PC-3 (cell line): ENCODE results near the gene CFAP99. TPM values are rescaled to one million over a fixed set of nuclear protein-coding genes. Genes with fewer than 3 reads are reported as not detected.

Source experiments
- ATAC-seq: fragments of 200-7000 bp; cut with Tn5 transposase; 2 replicates; pipeline ENCODE4 v1.9.1; 2020; ENCODE audit warnings: mild to moderate bottlenecking, moderate library complexity
- BruUV-seq: library from RNA; stranded (reverse); fragments of 400-500 nt; replicated peaks from 2 replicates; lab custom pipeline; 2021; lab: Mats Ljungman, UMichigan
- CTCF ChIA-PET: fragments of 300-600 bp; sonication (Branson Sonifier 250); formaldehyde crosslinking; loops from one replicate; lab custom pipeline; 2022; ENCODE audit warnings: antibody characterized with exemption; lab: Charles Lee
- POLR2A ChIA-PET: fragments of 300-600 bp; sonication (Branson Sonifier 250); formaldehyde crosslinking; loops from one replicate; lab custom pipeline; 2022; ENCODE audit warnings: antibody characterized with exemption; ENCODE audit not compliant: unreplicated experiment; lab: Charles Lee
- DNase-seq: peaks from one replicate; pipeline ENCODE4 v3.0.0-alpha.2; 2015
- H2AFZ ChIP-seq: fragments of 300-600 bp; sonication (generic); 2 replicates; pipeline ENCODE4 v1.6.0; 2016; ENCODE audit warnings: antibody characterized with exemption, low read length
- H3F3A ChIP-seq: fragments of 300-600 bp; sonication (generic); one replicate; pipeline ENCODE4 v1.6.0; 2017; ENCODE audit warnings: antibody characterized with exemption, low read length, control low read depth, mild to moderate bottlenecking; ENCODE audit not compliant: unreplicated experiment
- H3K27ac ChIP-seq: fragments of 300-600 bp; sonication (generic); 2 replicates; pipeline ENCODE4 v1.5.1; 2016; ENCODE audit warnings: mild to moderate bottlenecking, low read length
- H3K27me3 ChIP-seq: fragments of 300-600 bp; sonication (generic); 2 replicates; pipeline ENCODE4 v1.6.1; 2016; ENCODE audit warnings: low read length, mixed read lengths
- H3K36me3 ChIP-seq: fragments of 300-600 bp; sonication (generic); 2 replicates; pipeline ENCODE4 v1.6.1; 2016; ENCODE audit warnings: low read depth, mixed run types, low read length, mixed read lengths
- H3K4me1 ChIP-seq: fragments of 300-600 bp; sonication (generic); 2 replicates; pipeline ENCODE4 v1.5.1; 2016; ENCODE audit warnings: low read length; ENCODE audit not compliant: insufficient read depth
- H3K4me2 ChIP-seq: fragments of 300-600 bp; sonication (generic); 2 replicates; pipeline ENCODE4 v1.6.0; 2016; ENCODE audit warnings: low read length
- H3K4me3 ChIP-seq: fragments of 300-600 bp; sonication (generic); 2 replicates; pipeline ENCODE4 v1.5.1; 2016; ENCODE audit warnings: mild to moderate bottlenecking, low read length, mixed read lengths
- H3K79me2 ChIP-seq: fragments of 300-600 bp; sonication (generic); 2 replicates; pipeline ENCODE4 v1.6.1; 2017; ENCODE audit warnings: low read length, mixed read lengths
- H3K9ac ChIP-seq: fragments of 300-600 bp; sonication (generic); 2 replicates; pipeline ENCODE4 v1.6.0; 2016; ENCODE audit warnings: mild to moderate bottlenecking, low read length
- H3K9me2 ChIP-seq: fragments of 300-600 bp; sonication (generic); replicated peaks from 2 replicates; pipeline ENCODE4 v1.6.1; 2016; ENCODE audit warnings: mixed run types, low read length, mixed read lengths
- H3K9me3 ChIP-seq: fragments of 300-600 bp; sonication (generic); 2 replicates; pipeline ENCODE4 v1.6.1; 2016; ENCODE audit warnings: low read length, mixed read lengths
- H4K20me1 ChIP-seq: fragments of 300-600 bp; sonication (generic); 2 replicates; pipeline ENCODE4 v1.6.1; 2016; ENCODE audit warnings: low read length, mixed read lengths
- CTCF ChIP-seq: fragments of 300-600 bp; sonication (generic); conservative IDR thresholded peaks from 2 replicates; pipeline ENCODE4 v1.5.1; 2017; ENCODE audit warnings: antibody characterized with exemption, low read depth, mild to moderate bottlenecking, low read length
- EZH2 ChIP-seq: fragments of 300-600 bp; sonication (generic); IDR thresholded peaks from one replicate; pipeline ENCODE4 v1.6.1; 2017; ENCODE audit warnings: antibody characterized with exemption, mild to moderate bottlenecking, low read length; ENCODE audit not compliant: unreplicated experiment
- EZH2phosphoT487 ChIP-seq: fragments of 300-600 bp; sonication (generic); IDR thresholded peaks from 2 replicates; pipeline ENCODE4 v1.6.1; 2018; ENCODE audit warnings: mild to moderate bottlenecking, antibody characterized with exemption, low read length, borderline replicate concordance
- intact Hi-C: fragments of 100-400 bp; cut with micrococcal nuclease; formaldehyde crosslinking; loops from 2 replicates; pipeline ENCODE4 v1.9.0; 2023
- total RNA-seq: library from RNA; depleted of rRNA; stranded (reverse); fragments of >200 nt; gene quantifications from 2 replicates; pipeline ENCODE4 v1.2.3, GENCODE V29; 2014

CFAP99 gene
- total RNA-seq, 1 experiment from 2014 or later, result not detected

- no peak overlapping the region for H3K27ac ChIP-seq
- CTCF ChIA-PET, result no interaction called here
- H3K9me3 ChIP-seq, result no peaks in the 10 kb centered on the region
- no peaks in the 10 kb centered on the region for H3F3A ChIP-seq
- H3K9ac ChIP-seq, result no peak overlapping the region
- H2AFZ ChIP-seq, result no peak overlapping the region
- intact Hi-C loops, result no loop called here
- no peaks in the 10 kb centered on the region for H3K4me1 ChIP-seq
- BruUV-seq, result no TSS peak
- peaks cover 68% of the 10 kb centered on the region for H4K20me1 ChIP-seq
- no peak overlapping the region for H3K4me2 ChIP-seq
- TF ChIP-seq EZH2phosphoT487, result no peak
- H3K36me3 ChIP-seq, result no peaks in the 10 kb centered on the region
- ATAC-seq, result no peak; the same call in 1 of the 2 replicates
- no peaks in the 10 kb centered on the region for H3K9me2 ChIP-seq
- H3K79me2 ChIP-seq, result peaks cover 96% of the 10 kb centered on the region
- no peak for DNase-seq
- no peak overlapping the region for H3K4me3 ChIP-seq
- POLR2A ChIA-PET, result no interaction called here
- H3K27me3 ChIP-seq, result no peaks in the 10 kb centered on the region
Observed at GRCh38 chr4:2482693-2483092, 63.9 kb downstream of the CFAP99 start.

GRCh38 chr4:2483237-2483636, 64.5 kb downstream of the CFAP99 start:
- DNase-seq (no peak), ATAC-seq (no peak)
- intact Hi-C loops, result no loop called here
- Histone ChIP-seq H3K36me3 (no peaks in the 10 kb centered on the region), H2AFZ (no peak overlapping the region), H3K27me3 (no peaks in the 10 kb centered on the region), H3K9ac (no peak overlapping the region), H3K79me2 (peaks cover 96% of the 10 kb centered on the region), H3K9me3 (no peaks in the 10 kb centered on the region), H3K4me2 (no peak overlapping the region), H3K9me2 (no peaks in the 10 kb centered on the region), H3F3A (no peaks in the 10 kb centered on the region), H3K4me1 (no peaks in the 10 kb centered on the region), H4K20me1 (peaks cover 69% of the 10 kb centered on the region), H3K27ac (no peak overlapping the region), H3K4me3 (no peak overlapping the region)
- no peak for TF ChIP-seq EZH2
- TF ChIP-seq CTCF, result no peak
- no peak for TF ChIP-seq EZH2phosphoT487
- ChIA-PET CTCF (no interaction called here), POLR2A (no interaction called here)
- BruUV-seq, result no TSS peak

- ATAC-seq, result no peak
Observed at GRCh38 chr4:2484185-2484584, 65.4 kb downstream of the CFAP99 start.

More at GRCh38 chr4:2484185-2484584, 65.4 kb downstream of the CFAP99 start:
- Histone ChIP-seq H3F3A (no peaks in the 10 kb centered on the region), H3K9ac (no peak overlapping the region), H3K9me2 (no peaks in the 10 kb centered on the region), H4K20me1 (peaks cover 65% of the 10 kb centered on the region), H3K4me2 (no peak overlapping the region), H3K9me3 (no peaks in the 10 kb centered on the region), H3K79me2 (peaks cover 96% of the 10 kb centered on the region), H3K4me3 (no peak overlapping the region), H3K27ac (no peak overlapping the region), H3K36me3 (no peaks in the 10 kb centered on the region), H3K27me3 (no peaks in the 10 kb centered on the region), H3K4me1 (no peaks in the 10 kb centered on the region), H2AFZ (no peak overlapping the region)
- intact Hi-C loops, result no loop called here
- BruUV-seq, result no TSS peak
- TF ChIP-seq CTCF, result no peak
- TF ChIP-seq EZH2phosphoT487, result no peak
- no peak for TF ChIP-seq EZH2
- DNase-seq, result no peak
- ChIA-PET CTCF (no interaction called here), POLR2A (no interaction called here)
